H1 (cell line): ENCODE results near the gene LDB1. TPM values are rescaled to one million over a fixed set of nuclear protein-coding genes. Genes with fewer than 3 reads are reported as not detected.

Experiments used
- CTCF ChIA-PET: fragments of 300-600 bp; sonication (Branson Sonifier 250); formaldehyde crosslinking; loops from one replicate; lab custom pipeline; 2021; ENCODE audit not compliant: partially characterized antibody; lab: Charles Lee
- POLR2A ChIA-PET: fragments of 300-600 bp; sonication (Branson Sonifier 250); formaldehyde crosslinking; loops from one replicate; lab custom pipeline; 2021; ENCODE audit warnings: inconsistent platforms; ENCODE audit not compliant: partially characterized antibody; lab: Charles Lee
- DNase-seq, 2 experiments: peaks; one replicate each; pipeline versions ENCODE4 v3.0.0 to v3.0.0-alpha.2; 2010 to 2022; ENCODE audit warnings: low spot score in 2 of 2, low read depth in 1 of 2, mixed read lengths in 1 of 2
- FAIRE-seq: peaks from 2 replicates; lab custom pipeline; 2011; peaks lifted over from hg19 to GRCh38; lab: Jason Lieb, UNC
- H2AFZ ChIP-seq: 2 replicates; pipeline ENCODE4 v1.8.1; 2012; ENCODE audit warnings: low read length, inconsistent platforms
- H2AK5ac ChIP-seq: 2 replicates; pipeline ENCODE4 v1.6.1; 2013; ENCODE audit warnings: low read depth, low read length
- H2BK120ac ChIP-seq: replicated peaks from 2 replicates; pipeline ENCODE3; 2013; ENCODE audit warnings: low read depth, low read length, inconsistent platforms
- H2BK12ac ChIP-seq: 2 replicates; pipeline ENCODE4 v1.6.1; 2013; ENCODE audit warnings: low read depth, low read length
- H2BK15ac ChIP-seq: 2 replicates; pipeline ENCODE4 v1.6.1; 2013; ENCODE audit warnings: low read length
- H2BK20ac ChIP-seq: 2 replicates; pipeline ENCODE4 v1.6.1; 2013; ENCODE audit warnings: low read length
- H2BK5ac ChIP-seq: 2 replicates; pipeline ENCODE4 v1.6.1; 2013; ENCODE audit warnings: low read depth, low read length
- H3K14ac ChIP-seq: 2 replicates; pipeline ENCODE4 v1.6.1; 2013; ENCODE audit warnings: inconsistent platforms; ENCODE audit not compliant: insufficient read length
- H3K18ac ChIP-seq: 2 replicates; pipeline ENCODE4 v1.6.1; 2013; ENCODE audit warnings: low read length; ENCODE audit errors: extremely low read depth
- H3K23ac ChIP-seq: 2 replicates; pipeline ENCODE4 v1.6.1; 2013; ENCODE audit warnings: inconsistent platforms; ENCODE audit not compliant: insufficient read length
- H3K23me2 ChIP-seq: 2 replicates; pipeline ENCODE4 v1.6.1; 2013; ENCODE audit warnings: low read depth, low read length
- H3K27ac ChIP-seq: 2 replicates; pipeline ENCODE4 v1.6.1; 2011; ENCODE audit warnings: low read depth, low read length, inconsistent platforms
- H3K27me3 ChIP-seq, 4 experiments: replicated peaks in 1 of 4; 1 replicate in 1 of 4; 2 replicates in 3 of 4; pipeline versions ENCODE4 v1.6.1 to v1.8.1; 2011 to 2013; ENCODE audit warnings: low read length in 3 of 4, mild to moderate bottlenecking in 3 of 4, inconsistent platforms in 2 of 4, mixed read lengths in 2 of 4, moderate library complexity in 1 of 4; ENCODE audit not compliant: control insufficient read depth in 3 of 4, insufficient read depth in 3 of 4; ENCODE audit errors: extremely low read depth in 1 of 4
- H3K36me3 ChIP-seq, 4 experiments: 2 replicates each; pipeline versions ENCODE4 v1.6.1 to v1.8.1; 2011 to 2013; ENCODE audit warnings: mild to moderate bottlenecking in 4 of 4, low read length in 3 of 4, moderate library complexity in 2 of 4, control low read depth in 1 of 4, inconsistent platforms in 1 of 4; ENCODE audit not compliant: insufficient read depth in 4 of 4, control insufficient read depth in 2 of 4
- H3K4ac ChIP-seq: replicated peaks from 2 replicates; pipeline ENCODE3; 2013; ENCODE audit warnings: low read length, low read depth, mixed read lengths, inconsistent platforms; ENCODE audit not compliant: insufficient read length
- H3K4me1 ChIP-seq, 4 experiments: replicated peaks in 1 of 4; 1 replicate in 1 of 4; 2 replicates in 3 of 4; pipeline versions ENCODE4 v1.6.1 to v1.8.1; 2011 to 2013; ENCODE audit warnings: low read length in 3 of 4, inconsistent platforms in 2 of 4, mixed read lengths in 1 of 4; ENCODE audit not compliant: insufficient read depth in 4 of 4, control insufficient read depth in 3 of 4
- H3K4me2 ChIP-seq, 2 experiments: 2 replicates each; pipeline versions ENCODE4 v1.6.1 to v1.8.1; 2011 to 2013; ENCODE audit warnings: low read depth in 2 of 2, low read length in 2 of 2, control low read depth in 1 of 2, inconsistent platforms in 1 of 2, mild to moderate bottlenecking in 1 of 2; ENCODE audit not compliant: insufficient read depth in 1 of 2
- H3K4me3 ChIP-seq, 4 experiments: fragments of 200-600, 300-600 bp in 1 of 4; sonication (generic), shearing (Covaris generic), sonication (Bioruptor Twin) in 1 of 4; 2 replicates each; pipeline versions ENCODE4 v1.5.1 to v1.8.1; 2011 to 2016; ENCODE audit warnings: low read length in 4 of 4, low read depth in 3 of 4, control low read depth in 2 of 4, inconsistent platforms in 2 of 4, mild to moderate bottlenecking in 2 of 4, mixed read lengths in 1 of 4, moderate library complexity in 1 of 4; ENCODE audit not compliant: insufficient read depth in 2 of 4; ENCODE audit errors: extremely low read depth in 1 of 4
- H3K56ac ChIP-seq: replicated peaks from 2 replicates; pipeline ENCODE3; 2013; ENCODE audit warnings: low read depth, mild to moderate bottlenecking, mixed read lengths, low read length, inconsistent platforms; ENCODE audit not compliant: insufficient read length
- H3K79me1 ChIP-seq: 2 replicates; pipeline ENCODE4 v1.6.1; 2013; ENCODE audit warnings: low read depth, low read length, control low read depth
- H3K79me2 ChIP-seq, 2 experiments: 2 replicates each; pipeline versions ENCODE4 v1.6.1 to v1.8.1; 2012 to 2013; ENCODE audit warnings: low read length in 2 of 2, mild to moderate bottlenecking in 2 of 2, inconsistent platforms in 1 of 2; ENCODE audit not compliant: insufficient read depth in 2 of 2, control insufficient read depth in 1 of 2
- H3K9ac ChIP-seq, 4 experiments: replicated peaks in 1 of 4; 1 replicate in 1 of 4; 2 replicates in 3 of 4; pipeline versions ENCODE4 v1.6.1 to v1.8.1; 2011 to 2013; ENCODE audit warnings: low read depth in 3 of 4, low read length in 3 of 4, control low read depth in 2 of 4, mild to moderate bottlenecking in 2 of 4, moderate library complexity in 2 of 4, inconsistent platforms in 1 of 4; ENCODE audit errors: extremely low read depth in 1 of 4
- H3K9me3 ChIP-seq, 2 experiments: 2 replicates each; pipeline versions ENCODE4 v1.6.1 to v1.8.1; 2012 to 2013; ENCODE audit warnings: mild to moderate bottlenecking in 2 of 2, moderate library complexity in 2 of 2, control low read depth in 1 of 2, inconsistent platforms in 1 of 2, low read depth in 1 of 2, low read length in 1 of 2, mixed read lengths in 1 of 2; ENCODE audit not compliant: insufficient read depth in 2 of 2
- H4K20me1 ChIP-seq, 2 experiments: replicated peaks in 1 of 2; 2 replicates each; pipeline versions ENCODE3 to v1.8.1; 2011 to 2013; ENCODE audit warnings: inconsistent platforms in 2 of 2, low read length in 2 of 2, mild to moderate bottlenecking in 1 of 2; ENCODE audit not compliant: insufficient read depth in 2 of 2, control insufficient read depth in 1 of 2
- H4K5ac ChIP-seq: 2 replicates; pipeline ENCODE4 v1.6.1; 2013; ENCODE audit warnings: low read length, low read depth, mixed read lengths, inconsistent platforms; ENCODE audit not compliant: insufficient read length
- H4K8ac ChIP-seq: 2 replicates; pipeline ENCODE4 v1.8.0; 2013; ENCODE audit warnings: mild to moderate bottlenecking, moderate library complexity, low read length, inconsistent platforms; ENCODE audit not compliant: insufficient read depth; ENCODE audit errors: extremely low read depth
- H4K91ac ChIP-seq: replicated peaks from 2 replicates; pipeline ENCODE3; 2013; ENCODE audit warnings: low read length, mixed read lengths, inconsistent platforms; ENCODE audit not compliant: insufficient read length
- BRCA1 ChIP-seq: IDR thresholded peaks from 2 replicates; pipeline ENCODE4 v1.6.1; 2012; ENCODE audit warnings: low read depth, low read length, improper control_type of control experiment
- CBX5 ChIP-seq: fragments of 300-800, 300-1000 bp; sonication (generic); IDR thresholded peaks from 2 replicates; pipeline ENCODE4 v1.7.1; 2016; ENCODE audit warnings: antibody characterized with exemption, low read length, low read depth
- CBX8 ChIP-seq: fragments of 300-800, 300-1000 bp; sonication (generic); IDR thresholded peaks from 2 replicates; pipeline ENCODE4 v1.7.1; 2016; ENCODE audit warnings: low read depth, low read length, borderline replicate concordance
- CHD1 ChIP-seq: IDR thresholded peaks from 2 replicates; pipeline ENCODE4 v1.6.1; 2012; ENCODE audit warnings: low read depth, low read length, improper control_type of control experiment
- CTBP2 ChIP-seq: IDR thresholded peaks from 2 replicates; pipeline ENCODE4 v1.7.0; 2011; ENCODE audit warnings: borderline replicate concordance, mild to moderate bottlenecking, moderate library complexity, mixed read lengths, low read length; ENCODE audit not compliant: insufficient read depth, insufficient read length
- EZH2 ChIP-seq: fragments of 200-600 bp; sonication (generic); IDR thresholded peaks from 2 replicates; pipeline ENCODE4 v1.7.1; 2012; ENCODE audit warnings: low read depth, mild to moderate bottlenecking, moderate library complexity, low read length, inconsistent platforms; ENCODE audit not compliant: severe bottlenecking
- HDAC2 ChIP-seq, 2 experiments: fragments of 300-600 bp in 1 of 2; sonication (generic) in 1 of 2; IDR thresholded peaks; 2 replicates each; pipeline ENCODE4 v1.6.1; 2011 to 2012; ENCODE audit warnings: low read depth in 2 of 2, low read length in 2 of 2, mild to moderate bottlenecking in 2 of 2, moderate library complexity in 2 of 2, borderline replicate concordance in 1 of 2, inconsistent platforms in 1 of 2
- KDM4A ChIP-seq: IDR thresholded peaks from one replicate; pipeline ENCODE4 v1.7.1; 2012; ENCODE audit warnings: low read depth, mild to moderate bottlenecking, moderate library complexity, low read length, inconsistent platforms; ENCODE audit not compliant: severe bottlenecking
- NANOG ChIP-seq: IDR thresholded peaks from 2 replicates; pipeline ENCODE4 v1.6.1; 2011; ENCODE audit warnings: low read length, low read depth, mild to moderate bottlenecking, inconsistent platforms; ENCODE audit not compliant: insufficient read depth, poor library complexity, severe bottlenecking
- RAD21 ChIP-seq, 2 experiments: IDR thresholded peaks in 1 of 2; conservative IDR thresholded peaks in 1 of 2; 2 replicates each; pipeline ENCODE4 v1.6.1; 2011; ENCODE audit warnings: low read depth in 2 of 2, low read length in 2 of 2, improper control_type of control experiment in 1 of 2, inconsistent platforms in 1 of 2, mild to moderate bottlenecking in 1 of 2, moderate library complexity in 1 of 2
- SUZ12 ChIP-seq: fragments of 200-600 bp; sonication (generic); IDR thresholded peaks from 2 replicates; pipeline ENCODE4 v1.6.1; 2012; ENCODE audit warnings: mild to moderate bottlenecking, inconsistent platforms, low read length, moderate library complexity, mixed read lengths
- TBP ChIP-seq: IDR thresholded peaks from 2 replicates; pipeline ENCODE4 v1.6.1; 2011; ENCODE audit warnings: low read depth, low read length, improper control_type of control experiment
- WGBS, 2 experiments: shearing (Covaris generic) in 1 of 2; methylation state at CpG; one replicate each; pipeline versions ENCODE4 v1.1.6 to v1.1.7; 2013 to 2015; ENCODE audit warnings: low lambda C conversion rate in 2 of 2, mixed read lengths in 2 of 2, inconsistent platforms in 1 of 2, low coverage in 1 of 2, missing lambda C conversion rate in 1 of 2; ENCODE audit not compliant: insufficient replicate concordance in 2 of 2, insufficient coverage in 1 of 2, insufficient read length in 1 of 2; ENCODE audit errors: extremely low coverage in 1 of 2, missing lambda C conversion rate in 1 of 2; 5-methylcytosine and 5-hydroxymethylcytosine counted together
- polyA plus RNA-seq, 7 experiments: library from polyadenylated mRNA; depleted of rRNA in 3 of 7; stranded (reverse) in 5 of 7; unstranded in 2 of 7; fragments of >200 nt in 5 of 7; fragments of 200-250 nt in 2 of 7; gene quantifications; 1 replicate in 5 of 7; 2 replicates in 1 of 7; 4 replicates in 1 of 7; pipeline versions ENCODE4 v1.2.1 to v1.2.3, GENCODE V29; 2011 to 2013; ENCODE audit warnings: missing spikeins in 2 of 7, mixed read lengths in 2 of 7
- total RNA-seq: library from RNA; stranded (reverse); fragmentation: NEBNext Ultra II Directional; extraction: Animal tissue kit (Norgen Biotek cat#: 25700); gene quantifications from 2 replicates; pipeline ENCODE4 v1.2.1, GENCODE V29; 2021

LDB1 gene
- total and polyA plus RNA-seq, 2 of the 8 experiments (the other 6 are each of a cell fraction or from before 2014, with no cell fraction given): 88.4 to 138 TPM

GRCh38 chr10:102068216-102068615 is 52.0 kb downstream of the LDB1 start:
- Histone ChIP-seq H2BK15ac (no peak overlapping the region), H4K8ac (no peak overlapping the region), H3K23me2 (no peaks in the 10 kb centered on the region; the same call in 1 of the 2 replicates), H3K14ac (no peak overlapping the region), H3K56ac (no peak overlapping the region), H3K18ac (no peak overlapping the region), H2AFZ (no peak overlapping the region), H3K23ac (no peak overlapping the region), H3K27me3 (peaks cover 0 to 3% (median 1%) of the 10 kb centered on the region in 4 experiments; a peak in 1 of 7 replicates), H4K20me1 (peaks cover 4 to 13% of the 10 kb centered on the region in 2 experiments), H3K4ac (no peak overlapping the region), H3K9ac (no peak overlapping the region), H3K9me3 (no peaks in the 10 kb centered on the region), H3K4me1 (peaks cover 0 to 8% (median 4%) of the 10 kb centered on the region in 4 experiments; a peak in 5 of 7 replicates), H2BK20ac (no peak overlapping the region), H2AK5ac (no peak overlapping the region), H2BK120ac (no peak overlapping the region), H3K4me2 (no peak overlapping the region), H3K4me3 (no peak overlapping the region), H2BK12ac (no peak overlapping the region), H4K5ac (no peak overlapping the region), H3K79me2 (no peaks in the 10 kb centered on the region), H4K91ac (no peak overlapping the region), H3K27ac (no peak overlapping the region), H3K36me3 (no peaks in the 10 kb centered on the region), H3K79me1 (peaks cover 2% of the 10 kb centered on the region; the same call in 1 of the 2 replicates), H2BK5ac (no peak overlapping the region)
- POLR2A ChIA-PET: interaction anchor here (0.9 to 3.3 kb wide), 6 partner anchors 13 to 84 kb away, joined by 3 to 13 read pairs (median 4); partner anchors contain the start of genes ARMH3 and NOLC1
- CTCF ChIA-PET: interaction anchor here (0.6 to 7.7 kb wide), 15 partner anchors 8 to 232 kb away, joined by 3 to 72 read pairs (median 6); no protein-coding TSS in a partner anchor
- WGBS, 2 experiments: 100% methylated on average over 1 of the region's 1 CpG; no CpG with 5 or more reads in 1 of the 2 experiments
- FAIRE-seq (no peak), DNase-seq (no peak)
- TF ChIP-seq TBP: no peak
- TF ChIP-seq CBX5: no peak
- TF ChIP-seq SUZ12: no peak
- no peak for TF ChIP-seq CHD1
- no peak for TF ChIP-seq HDAC2 (IDR thresholded peaks at IDR 0.05; ENCODE audit: borderline replicate concordance in 1 of 2, low read depth in 2 of 2, low read length in 2 of 2)
- TF ChIP-seq BRCA1: no peak
- no peak for TF ChIP-seq RAD21 (IDR thresholded peaks at IDR 0.05 in 1 of 2, conservative IDR thresholded peaks at IDR 0.05 in 1 of 2; ENCODE audit: low read depth in 2 of 2, low read length in 2 of 2)
- no peak for TF ChIP-seq CBX8
- TF ChIP-seq NANOG: no peak
- no peak for TF ChIP-seq CTBP2
- no peak for TF ChIP-seq KDM4A
- TF ChIP-seq EZH2: no peak
